ENCODE results near the gene CIDEA.

CIDEA gene

DNA sequence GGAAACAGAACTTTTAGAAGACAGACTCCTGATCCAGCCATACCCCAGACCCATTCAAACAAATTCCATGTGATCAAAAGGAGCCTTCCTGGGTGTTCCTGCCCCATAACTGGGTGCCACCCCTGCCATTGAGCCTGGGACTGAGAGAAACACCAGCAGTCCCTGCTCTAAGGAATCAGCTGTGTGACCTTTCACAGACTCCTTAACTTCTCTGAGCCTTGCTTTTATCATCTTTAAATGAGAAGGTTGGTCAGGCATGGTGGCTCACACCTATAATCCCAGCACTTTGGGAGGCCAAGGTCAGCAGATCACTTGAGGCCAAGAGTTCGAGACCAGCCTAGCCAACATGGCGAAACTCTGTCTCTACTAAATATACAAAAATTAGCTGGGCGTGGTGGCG, 20.6 kb downstream of the CIDEA start:
- DNase-seq (ENCODE audit: low spot score) = no peak

DNA sequence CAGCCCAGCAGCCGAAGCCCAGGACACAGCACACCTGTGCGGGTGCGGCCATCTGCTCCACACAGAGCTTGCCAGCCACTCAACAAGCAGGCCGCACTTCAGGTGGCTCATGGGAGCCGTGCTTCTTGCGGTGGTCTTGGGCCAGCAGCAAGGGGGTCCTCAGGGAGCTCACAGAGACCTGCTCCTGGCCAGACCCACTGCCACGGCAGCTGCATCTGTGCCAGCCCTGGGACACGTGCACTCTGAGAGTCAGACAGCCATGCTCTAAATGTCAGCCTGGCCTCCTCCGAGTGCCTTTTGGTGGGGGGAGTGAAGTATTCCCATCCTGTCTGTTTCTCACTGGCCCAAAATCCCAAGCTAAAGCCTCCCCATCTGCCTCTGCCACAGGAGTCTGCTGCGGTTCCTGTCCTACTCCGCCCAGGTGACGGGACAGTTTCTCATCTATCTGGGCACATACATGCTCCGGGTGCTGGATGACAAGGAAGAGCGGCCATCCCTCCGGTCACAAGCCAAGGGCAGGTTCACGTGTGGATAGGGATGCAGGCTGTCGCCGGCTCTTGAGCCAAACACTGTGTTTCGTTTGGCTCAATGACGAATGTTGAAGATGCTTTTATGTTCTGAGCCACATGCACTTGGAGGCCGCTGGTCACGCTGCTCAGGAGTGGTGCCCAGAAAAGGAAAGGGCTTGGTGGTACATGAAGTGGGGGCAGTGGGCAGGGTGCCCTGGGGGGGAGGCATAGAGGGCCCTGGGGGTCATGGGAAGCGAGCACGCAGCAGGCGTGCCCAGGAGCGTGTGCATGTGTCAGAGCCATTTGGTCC, 22.8 kb downstream of the CIDEA start:
- DNase-seq (ENCODE audit: low spot score) = no peak

DNA sequence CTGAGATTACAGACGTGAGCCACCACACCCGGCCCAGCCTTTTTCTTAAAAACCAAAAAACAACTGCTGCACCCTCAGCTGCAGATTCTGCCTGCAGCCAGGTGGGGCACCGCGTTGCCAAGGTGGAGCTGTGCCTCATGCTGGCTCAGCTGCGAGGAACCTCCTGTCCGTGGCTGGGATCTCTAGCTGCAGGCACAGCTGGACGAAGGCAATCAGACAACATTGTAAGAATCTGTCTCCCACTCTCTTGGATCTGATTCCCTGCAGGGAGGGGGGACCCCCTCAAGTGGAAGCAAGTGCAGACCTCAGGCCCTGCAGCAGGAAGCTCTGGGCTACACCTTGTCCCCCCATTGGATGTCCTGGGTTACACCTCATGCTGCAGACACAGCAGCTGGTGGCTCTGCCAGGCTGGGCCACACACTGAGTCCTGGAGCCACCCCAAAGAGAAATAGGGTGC, 24.1 kb downstream of the CIDEA start:
- no peak for DNase-seq (ENCODE audit: low spot score)

DNA sequence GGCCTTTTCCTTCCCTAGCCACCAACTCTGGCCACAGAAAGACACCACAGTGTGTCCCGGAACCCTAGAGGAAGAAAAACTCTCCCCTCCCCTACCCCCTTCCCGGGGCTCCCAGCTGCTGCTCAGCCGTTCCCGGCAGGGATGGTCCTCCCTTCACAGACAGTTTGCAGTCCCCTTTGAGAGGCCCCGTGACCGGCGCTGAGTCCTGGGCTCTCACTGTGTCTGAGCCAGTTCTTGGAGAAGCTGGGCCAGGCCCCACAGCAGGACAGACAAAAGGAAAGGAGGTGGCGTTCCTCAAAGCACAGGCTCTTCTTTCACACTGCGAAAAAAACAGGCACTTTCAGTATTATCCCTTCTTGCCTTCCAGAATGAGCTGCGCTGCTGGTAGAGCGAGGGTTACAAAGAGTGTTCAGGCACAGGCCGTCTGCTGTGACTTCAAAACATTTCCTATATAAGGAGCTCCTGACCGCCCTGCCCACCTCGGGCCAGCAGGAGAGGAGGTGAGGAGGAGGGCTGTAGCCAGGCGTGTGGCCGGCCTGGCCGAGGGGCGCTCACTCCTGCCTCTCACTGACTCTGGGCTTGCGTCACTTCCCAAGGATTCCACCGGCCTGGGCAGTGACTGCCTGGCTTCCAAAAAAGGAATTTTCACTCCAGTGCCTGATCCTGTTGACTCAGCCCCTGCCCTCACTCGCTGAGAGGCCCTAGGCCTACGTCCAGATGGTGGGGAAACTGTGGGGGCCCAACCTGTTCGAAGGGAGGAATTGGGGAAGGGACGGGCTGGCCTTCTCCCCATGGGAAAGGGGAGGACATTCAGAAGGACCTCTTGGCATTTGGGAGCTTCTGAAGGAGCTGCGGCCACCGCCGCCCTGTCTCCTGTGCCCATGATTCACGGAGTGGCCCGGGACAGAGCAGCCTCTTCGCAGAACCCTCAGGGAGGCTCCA, 24.9 kb downstream of the CIDEA start:
- DNase-seq (ENCODE audit: low spot score) = no peak

DNA sequence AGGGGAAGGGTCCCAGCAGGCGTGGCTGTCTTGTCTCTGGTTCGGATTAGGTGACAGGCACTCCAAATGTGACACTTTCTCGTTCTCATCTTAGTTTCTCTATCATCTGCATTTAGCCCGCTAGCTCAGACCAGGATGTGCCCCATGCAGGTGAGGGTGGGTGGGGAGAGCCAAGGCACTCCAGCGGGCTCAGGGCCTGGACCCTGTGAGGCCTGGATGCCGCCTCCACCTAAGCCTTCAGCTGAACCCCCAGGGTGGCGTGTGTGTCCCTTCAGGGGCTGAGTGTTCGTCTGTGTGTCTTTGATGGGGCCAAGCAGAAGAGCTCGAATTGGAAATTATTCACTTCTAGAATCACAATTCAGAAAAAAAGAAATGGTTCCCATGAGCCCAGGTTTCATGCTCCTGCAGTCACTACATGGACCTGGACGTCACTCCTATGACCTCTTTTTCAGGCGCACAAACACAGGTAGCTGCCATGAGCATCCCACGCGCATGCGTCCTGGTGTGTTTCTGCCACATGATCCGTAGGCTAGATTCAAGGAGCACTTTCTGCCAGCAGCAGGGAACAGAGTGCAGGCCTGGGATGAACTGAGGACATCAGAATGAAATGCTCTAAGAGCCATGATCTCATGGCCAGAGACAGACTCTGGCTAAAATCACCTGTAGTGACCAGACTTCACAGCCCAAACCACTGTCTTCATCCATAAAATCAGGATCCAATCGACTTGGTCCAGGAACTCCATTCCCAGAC, 25.8 kb downstream of the CIDEA start:
- DNase-seq (ENCODE audit: low spot score) = no peak

DNA sequence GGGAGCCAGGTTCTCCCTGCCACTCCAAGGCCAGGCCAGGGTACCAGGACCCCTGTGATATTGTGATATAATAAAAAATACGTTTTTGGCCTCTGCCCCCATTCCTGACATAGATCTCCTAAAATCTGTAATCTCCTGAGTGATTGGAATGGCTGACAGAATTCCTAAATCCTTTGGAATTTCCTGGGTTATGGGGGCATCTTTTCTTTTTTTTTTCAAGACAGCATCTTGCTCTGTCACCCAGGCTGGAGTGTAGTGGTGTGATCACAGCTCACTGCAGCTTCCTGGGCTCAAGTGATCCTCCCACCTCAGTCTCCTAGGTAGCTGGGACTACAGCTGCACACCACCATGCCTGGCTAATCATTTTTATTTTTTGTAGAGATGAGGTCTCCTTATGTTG, 27.7 kb downstream of the CIDEA start:
- no peak for DNase-seq (ENCODE audit: low spot score)

DNA sequence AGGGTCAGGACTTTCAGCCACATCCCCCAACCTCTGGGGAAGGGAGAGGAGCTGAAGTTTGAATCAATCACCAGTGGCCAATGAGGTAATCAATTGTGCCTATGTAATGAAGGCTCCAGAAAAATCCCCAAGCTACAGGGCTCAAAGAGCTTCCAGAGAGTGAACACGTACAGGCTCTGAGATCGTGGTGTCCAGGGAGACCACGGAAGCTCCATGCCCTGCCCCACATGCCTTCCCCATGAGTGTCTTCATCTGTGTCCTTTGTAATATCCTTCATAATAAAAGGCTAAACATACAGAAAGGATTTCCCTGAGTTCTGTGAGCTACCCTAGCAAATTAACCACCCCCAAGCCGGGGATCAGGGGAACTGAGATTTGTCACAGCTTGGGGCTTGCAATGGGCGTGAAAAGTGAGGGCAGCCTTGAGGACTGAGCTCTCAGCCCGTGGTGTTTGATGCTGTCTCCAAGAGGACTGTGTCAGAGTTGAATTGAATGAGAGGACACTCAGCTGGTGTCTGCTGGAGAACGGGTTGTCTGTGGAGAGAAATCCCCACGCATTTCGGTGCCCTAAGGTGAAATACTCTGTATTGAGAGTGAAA, 28.4 kb downstream of the CIDEA start:
- no peak for DNase-seq (ENCODE audit: low spot score)

DNA sequence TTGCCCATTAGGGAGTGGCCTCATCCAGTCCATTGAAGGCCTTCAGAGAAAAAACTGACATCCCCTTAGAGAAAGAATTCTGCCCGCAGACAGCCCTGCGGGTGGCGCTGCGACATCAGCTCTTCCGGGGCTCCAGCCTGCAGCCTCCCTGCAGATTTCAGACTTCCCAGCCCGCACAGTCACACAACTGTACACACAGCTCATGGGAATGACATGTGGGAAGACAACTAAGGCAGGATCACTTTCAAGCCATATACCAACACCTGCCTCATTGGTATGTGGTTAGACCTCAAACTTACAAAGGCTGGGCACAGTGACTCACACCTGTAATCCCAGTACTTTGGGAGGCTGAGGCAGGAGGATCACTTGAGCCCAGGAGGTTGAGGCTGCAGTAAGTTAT, 29.1 kb downstream of the CIDEA start:
- DNase-seq (ENCODE audit: low spot score) = no peak

DNA sequence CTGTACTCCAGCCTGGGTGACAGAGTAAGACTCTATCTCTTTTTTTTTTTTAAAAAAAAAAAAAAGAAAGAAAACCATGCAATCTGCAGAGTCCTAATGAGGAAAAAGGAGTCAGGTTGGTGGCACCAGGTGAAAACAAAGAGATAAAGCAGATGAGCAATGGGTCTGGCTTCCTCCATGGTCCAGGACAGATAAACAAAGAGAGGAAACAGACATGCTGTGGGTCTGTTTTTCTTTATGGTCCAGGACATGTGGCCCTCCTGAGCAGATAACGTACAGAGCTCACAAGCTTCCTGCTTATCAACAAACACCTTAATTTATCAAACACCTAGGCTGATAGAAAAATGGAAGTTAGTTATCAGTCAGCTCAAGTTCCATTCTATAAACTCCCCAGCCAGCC, 29.5 kb downstream of the CIDEA start:
- no peak for DNase-seq (ENCODE audit: low spot score)

DNA sequence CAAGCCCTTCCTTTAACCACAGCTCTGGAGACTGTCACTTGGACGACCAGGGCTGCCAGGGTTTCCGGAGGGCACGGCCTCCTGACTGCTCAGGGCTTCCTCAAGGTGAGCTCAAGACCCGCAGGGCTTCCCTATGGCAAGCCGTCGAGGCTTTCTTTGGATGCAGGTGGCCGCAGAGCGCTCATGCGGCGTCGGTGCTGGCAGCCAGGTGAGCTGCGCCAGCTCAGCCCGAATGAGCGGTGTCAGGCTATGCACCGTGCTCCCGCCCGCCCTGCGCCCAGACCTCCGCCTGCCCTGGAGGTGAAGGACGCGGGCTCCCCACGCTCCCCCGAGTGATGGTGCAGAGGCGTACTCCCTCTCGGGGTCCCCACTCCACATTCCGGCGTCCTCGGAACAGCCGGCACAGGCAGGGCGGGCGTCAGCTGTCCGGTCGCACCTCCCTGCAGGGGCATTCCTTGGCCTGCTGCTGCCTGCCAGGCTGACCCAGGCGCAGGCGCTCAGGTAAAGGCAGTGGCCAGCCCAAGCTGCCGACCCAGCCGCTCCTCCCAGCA, 33.0 kb downstream of the CIDEA start:
- DNase-seq (ENCODE audit: low spot score) = no peak

DNA sequence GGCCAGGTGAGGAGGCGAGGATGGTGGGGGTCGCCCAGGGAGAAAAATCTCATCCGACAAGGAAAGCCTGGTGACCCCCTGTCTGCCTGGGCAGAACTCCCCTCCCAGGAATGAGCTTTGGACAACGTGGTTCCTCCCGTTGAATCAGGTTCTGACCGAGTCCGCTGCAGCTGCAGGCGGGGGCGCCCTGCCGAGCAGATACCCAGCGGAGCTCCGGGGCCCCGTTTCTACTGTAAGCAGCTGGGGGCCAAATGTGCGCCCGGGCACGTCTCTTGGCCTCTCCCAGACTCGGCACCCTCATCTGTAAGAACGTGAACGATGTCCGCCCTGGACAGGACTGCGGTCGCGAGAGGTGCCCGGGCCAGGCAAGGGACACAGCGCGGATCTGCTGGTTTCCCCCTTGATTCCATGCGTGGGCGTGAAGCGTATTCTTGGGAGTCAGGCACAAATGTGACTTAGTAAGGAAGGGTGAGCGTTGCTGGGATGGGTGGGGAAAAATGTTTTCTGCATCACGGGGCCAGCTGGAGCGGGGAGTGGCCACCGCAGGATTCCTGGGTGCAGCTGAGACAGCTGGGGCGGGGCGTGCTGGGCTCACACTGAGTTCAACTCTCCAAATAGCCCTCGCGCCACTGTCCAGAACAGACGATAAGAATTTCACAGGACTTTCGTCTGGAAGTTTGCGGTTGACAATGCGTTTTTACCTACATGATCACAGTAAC, 33.7 kb downstream of the CIDEA start:
- DNase-seq (ENCODE audit: low spot score) = peak; percentile 94

DNA sequence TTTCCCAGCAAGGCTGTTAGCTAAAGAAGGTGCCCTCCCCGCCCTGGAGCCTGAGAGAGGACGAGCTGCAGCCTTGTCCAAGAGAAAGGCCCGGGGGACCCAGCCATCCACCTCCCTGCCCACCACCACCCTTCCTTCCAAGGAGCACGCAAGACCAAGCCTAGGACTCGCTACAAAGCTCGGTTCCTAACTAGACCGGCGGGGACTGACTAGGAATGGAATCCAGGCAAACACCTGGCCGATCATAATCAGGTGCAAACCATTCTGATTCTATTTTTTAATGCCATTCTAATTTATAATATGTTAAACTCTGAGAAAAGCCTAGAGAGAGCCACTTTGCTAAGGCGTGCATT, 34.2 kb downstream of the CIDEA start:
- no peak for DNase-seq (ENCODE audit: low spot score)

DNA sequence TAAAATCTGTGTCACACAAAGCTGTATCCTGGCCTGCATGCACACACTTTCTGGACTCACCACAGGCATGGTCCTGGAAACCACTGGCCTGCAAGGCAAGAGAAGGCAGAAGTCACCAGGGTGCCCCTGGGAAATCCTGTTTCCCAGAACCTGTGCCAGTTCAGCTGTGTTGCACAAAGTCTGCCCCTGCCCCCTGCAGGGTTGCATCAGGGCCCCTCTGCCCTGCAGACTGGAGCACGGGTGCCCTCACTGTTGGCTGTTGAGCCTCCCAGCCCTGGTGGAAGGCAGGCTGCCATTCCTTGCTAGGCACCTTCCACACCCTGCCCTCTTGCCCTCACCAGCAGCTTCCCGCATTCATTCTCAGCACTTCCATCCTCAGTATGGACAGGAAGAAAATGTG, 35.9 kb downstream of the CIDEA start:
- no peak for DNase-seq (ENCODE audit: low spot score)

DNA sequence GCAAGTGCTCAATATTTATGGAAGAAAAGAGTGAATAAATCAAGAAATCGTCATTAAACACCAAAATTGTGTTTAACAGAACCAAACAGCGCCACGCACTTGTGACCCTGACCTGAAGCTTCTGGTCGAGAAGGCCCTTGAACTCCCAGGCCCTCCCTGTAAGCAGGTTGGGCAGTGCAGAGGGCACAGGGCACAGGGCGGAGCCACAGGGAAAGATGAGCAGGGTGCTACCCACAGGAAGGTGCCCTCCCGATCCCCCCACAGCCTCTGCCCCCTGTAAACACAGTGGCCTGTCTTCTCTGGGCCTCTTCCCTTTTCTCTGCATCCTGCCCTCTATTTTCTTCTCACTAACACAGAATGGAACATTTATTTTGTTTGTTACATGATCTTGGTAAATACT, 37.0 kb downstream of the CIDEA start:
- DNase-seq (ENCODE audit: low spot score) = no peak

DNA sequence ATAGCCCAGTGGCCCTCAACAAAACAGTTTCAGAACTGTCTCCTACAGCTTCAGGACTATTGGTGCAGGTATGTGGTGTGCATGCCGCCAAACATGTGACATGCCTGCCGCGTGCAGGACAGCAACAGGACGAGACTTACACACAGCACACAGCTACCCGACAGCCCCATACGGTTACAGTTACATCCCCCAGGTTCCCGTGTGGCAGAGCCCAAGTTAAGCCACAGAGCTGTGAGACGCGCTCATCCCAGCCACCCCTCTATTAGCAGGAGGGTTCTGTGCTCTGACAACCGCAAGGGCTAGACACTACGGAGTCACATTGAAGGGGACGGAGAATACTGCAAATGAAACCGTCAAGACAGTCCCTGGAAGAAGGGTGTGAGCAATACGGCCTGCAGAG, 37.5 kb downstream of the CIDEA start:
- no peak for DNase-seq (ENCODE audit: low spot score)

DNA sequence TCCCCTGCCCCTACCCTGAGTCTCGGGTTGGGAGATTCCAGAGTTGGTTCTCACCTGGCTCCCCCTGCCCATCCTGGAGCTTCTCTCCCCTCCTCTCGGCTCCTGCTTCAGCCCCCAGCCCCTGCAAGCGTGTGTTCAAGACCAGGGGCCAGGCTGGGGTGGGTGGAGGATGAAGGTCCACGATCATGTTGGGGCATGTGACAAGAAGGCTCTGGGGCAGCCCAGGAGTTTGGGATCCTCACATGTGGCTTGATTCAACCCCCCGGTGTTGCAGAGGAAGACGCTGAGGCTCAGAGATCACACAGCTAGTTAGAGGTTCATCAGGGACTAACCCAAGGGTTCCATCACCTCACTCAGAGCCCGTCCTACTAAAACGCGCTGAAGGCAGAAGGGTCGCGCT, 39.7 kb downstream of the CIDEA start:
- no peak for DNase-seq (ENCODE audit: low spot score)

DNA sequence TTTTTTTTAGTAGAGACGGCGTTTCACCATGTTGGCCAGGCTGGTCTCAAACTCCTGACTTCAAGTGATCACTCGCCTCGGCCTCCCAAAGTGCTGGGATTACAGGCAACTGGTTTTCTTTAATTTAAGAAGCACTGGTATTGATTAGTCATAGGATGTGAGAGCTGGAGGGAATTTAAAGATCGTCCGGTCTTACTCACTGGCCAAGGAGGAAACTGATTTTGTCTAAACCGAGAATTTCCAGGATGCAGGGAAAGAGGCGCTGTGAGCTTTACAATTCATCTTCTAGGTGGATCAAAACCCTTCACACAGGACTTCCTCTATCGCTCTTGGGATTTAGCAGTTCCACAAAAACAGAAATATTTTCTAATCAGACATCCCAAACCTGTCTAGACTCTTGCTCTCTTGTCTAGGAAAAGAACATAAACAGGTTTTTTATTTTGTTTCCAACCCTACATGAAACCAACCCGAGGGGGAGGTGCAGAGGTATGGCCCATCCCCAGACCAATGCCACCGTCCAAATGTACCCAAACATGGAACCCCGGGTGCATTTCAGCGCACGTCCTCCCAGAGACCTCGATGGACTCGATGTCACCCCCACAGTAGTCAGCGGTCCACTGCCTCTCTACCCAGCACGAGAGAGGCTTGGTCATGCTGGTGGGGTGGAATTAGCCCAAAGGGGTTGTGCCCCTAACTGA, 41.4 kb downstream of the CIDEA start:
- no peak for DNase-seq (ENCODE audit: low spot score)

DNA sequence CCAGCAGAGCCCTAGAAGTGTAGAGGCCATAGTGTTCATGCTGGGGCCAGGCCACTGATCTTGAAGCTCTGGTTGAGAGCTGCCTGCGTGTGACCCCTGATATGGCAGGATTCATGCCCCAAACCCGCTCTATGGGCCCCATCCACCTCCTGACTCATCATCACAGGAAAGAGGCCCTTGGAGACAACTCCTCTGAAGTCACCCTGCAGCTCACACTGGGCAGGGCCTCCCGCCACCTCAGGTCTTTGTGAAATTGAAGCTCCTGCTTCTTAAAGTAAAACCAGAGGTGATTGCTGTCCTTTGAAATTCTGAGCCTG, 41.9 kb downstream of the CIDEA start:
- no peak for DNase-seq (ENCODE audit: low spot score)

DNA sequence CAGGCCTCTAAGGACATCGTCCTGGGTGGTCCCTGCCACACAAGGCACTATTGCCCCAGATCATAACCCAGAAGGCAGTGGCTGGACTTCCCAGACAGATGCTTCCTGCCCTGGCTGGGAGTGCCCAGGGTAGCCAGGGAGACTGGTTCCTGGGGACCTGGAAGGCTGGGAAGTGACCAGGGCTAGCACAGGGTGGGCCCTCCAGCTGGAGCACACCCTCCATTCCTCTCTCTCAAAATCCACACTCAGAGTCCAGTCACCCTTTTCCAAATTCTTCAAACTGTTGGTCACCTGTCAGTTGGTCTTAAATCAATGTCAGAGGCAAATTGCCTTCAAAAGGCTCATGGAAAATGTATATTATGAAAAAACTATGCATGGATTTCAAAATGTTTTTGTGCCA, 42.3 kb downstream of the CIDEA start:
- DNase-seq (ENCODE audit: low spot score) = no peak

DNA sequence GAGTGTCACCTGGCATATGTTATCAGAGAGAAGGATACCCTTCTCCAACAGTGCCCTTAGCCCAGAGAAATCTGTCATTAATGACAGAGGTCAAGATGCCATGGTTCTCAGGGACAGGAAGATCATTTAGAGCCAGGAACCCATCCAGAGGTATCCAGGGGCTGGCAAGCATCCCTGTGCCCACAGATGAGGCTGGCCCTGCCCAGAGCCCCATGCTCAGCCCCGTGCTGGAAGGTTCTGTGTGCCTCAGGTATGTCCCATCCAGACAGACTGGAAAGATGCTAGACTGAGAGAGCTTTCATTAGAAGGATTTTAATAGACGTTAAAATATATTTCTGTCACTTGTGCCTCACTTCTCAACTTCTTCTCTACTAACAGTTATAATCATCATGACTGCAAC, 45.7 kb downstream of the CIDEA start:
- DNase-seq (ENCODE audit: low spot score) = no peak
